GM18499 (cell line): ENCODE data around the gene CEBPE.

Experiments used
- ATAC-seq: cut with Tn5 transposase; IDR thresholded peaks from one replicate; pipeline ENCODE4 v1.9.1; 2021; ENCODE audit warnings: moderate number of reproducible peaks; ENCODE audit not compliant: insufficient read depth, unreplicated experiment

The CEBPE gene

DNA sequence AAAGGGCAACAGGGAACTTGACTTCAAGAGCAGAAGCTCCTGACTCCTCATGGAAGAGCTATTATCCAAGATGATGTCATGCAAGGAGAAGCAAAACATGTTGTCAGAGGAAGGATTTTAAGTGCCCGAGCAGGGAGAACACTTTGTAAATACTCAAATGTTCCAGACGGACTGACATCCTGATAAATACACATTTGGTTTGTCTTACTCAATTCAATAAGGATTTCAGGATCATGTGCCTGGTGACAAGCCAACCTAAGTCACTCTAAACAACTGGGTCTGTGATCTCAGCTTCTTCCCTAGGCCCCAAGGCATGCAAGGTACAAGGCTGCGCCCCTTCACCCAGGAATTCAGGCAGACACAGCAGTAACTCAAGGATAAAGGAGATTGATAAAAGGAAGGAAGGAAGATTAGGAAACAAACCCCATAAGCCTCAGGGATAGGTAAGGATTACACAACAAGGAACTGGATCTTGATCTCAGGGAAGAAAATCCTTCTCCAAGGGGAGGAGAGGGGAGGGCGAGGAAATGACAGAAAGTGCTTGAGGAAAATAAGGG lies 26.8 kb upstream of the CEBPE start:
- ATAC-seq = no peak

DNA sequence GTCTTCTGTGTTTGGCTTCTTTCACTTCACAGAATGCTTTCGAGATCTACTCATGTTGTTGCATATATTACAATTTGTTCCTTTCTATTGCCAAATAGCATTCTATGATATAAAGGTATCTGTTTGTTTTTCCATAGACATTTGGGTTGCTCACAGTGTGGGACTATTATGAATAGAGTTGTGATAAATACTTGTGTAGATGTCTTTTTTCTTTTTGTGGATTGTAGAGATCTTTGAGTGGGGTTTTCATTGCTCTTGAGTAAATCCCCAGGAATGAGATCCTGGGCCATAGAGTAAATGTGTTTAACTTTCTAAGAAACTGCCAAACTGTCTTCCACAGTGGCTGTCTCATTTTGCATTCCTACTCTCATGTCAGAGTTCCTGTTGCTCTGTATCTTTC lies 24.9 kb upstream of the CEBPE start:
- no peak for ATAC-seq

DNA sequence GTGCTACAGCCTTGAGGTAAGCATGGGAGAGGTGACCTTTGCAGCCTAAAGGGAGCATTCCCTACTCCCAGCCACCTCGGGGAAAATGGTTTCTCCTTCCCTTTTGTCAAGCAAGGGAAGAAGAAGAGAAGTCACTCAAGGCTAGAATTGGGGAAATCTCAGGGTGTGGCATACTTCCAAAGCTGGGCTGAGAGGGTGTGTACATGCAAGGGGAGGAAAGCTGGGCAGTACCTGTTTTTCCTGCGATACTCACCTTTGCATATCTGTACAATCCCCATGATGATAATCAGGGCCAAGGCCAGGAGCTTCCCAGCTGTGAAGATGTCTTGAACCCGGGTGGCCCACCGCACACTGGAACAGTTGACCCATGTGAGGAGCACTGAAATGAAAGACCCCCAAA lies 23.8 kb upstream of the CEBPE start:
- ATAC-seq = no peak

DNA sequence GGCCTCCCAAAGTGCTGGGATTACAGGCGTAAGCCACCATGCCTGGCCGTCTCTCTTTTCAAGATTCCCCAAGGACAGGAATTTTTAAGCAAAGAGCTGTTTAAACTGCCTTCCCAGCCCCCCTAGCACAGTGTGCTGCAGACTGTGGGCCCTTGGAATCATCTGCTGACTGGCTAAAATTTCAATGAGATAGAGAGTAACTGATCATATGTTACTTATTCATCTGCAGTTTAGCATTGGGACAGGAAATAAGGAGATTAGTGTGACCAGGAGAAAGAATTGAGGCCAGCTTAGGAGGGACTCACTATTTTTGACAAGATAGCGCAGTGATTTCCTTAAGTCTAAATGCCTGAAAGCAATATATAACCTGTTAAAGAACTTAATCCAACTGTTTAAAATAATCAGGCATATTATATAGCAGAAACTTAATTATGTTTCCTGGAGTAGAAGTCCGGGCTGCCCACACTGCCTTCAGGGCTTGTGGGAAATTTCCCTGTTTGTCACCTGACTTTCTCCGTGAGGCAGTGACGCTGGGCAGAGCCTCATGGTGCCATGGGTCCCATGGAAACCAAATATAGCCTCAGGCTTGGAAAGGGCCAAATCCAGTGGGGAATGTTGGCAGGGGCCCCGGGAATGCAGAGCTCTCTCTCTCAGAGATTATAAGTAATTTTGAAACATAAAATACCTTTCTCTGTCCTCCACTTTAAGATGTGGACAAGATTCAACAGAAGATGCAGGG lies 22.8 kb upstream of the CEBPE start:
- no peak for ATAC-seq

DNA sequence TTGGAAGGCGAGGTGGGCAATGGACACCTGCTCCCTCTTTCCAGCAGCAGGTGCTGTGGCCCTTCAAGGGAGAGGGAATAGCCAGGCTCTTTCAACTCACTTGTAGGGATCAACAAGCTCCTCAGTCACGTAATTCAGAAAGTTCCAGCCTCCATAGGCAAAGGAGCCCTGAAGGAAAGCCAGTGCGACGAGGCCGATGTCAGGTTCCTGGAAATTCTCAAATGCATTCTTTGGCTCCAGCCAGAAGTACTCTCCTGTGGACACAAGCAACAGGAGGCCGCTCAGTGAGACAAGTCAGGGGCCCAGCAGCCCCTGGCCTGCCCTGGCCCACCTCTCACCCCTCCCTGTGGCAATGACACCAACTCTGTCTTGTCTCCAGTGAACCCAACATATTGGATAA lies 21.3 kb upstream of the CEBPE start:
- no peak for ATAC-seq

DNA sequence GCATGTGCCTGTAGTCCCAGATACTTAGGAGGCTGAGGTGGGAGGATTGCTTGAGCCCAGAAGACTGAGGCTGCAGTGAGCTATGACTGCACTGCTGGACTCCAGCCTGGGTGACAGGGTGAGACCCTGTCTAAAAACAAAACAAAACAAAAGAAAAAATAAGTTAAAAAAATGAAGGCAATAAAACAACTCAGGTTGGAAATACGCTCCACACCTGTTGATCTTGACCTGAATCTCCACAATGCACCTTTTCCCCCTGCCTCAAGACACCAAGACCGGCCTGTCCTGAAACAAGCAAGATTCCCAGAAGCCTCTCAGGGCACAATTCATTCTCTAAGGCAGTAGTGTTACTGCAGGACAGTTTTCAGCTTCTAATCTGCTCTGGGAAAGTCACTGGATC lies 20.8 kb upstream of the CEBPE start:
- no peak for ATAC-seq

DNA sequence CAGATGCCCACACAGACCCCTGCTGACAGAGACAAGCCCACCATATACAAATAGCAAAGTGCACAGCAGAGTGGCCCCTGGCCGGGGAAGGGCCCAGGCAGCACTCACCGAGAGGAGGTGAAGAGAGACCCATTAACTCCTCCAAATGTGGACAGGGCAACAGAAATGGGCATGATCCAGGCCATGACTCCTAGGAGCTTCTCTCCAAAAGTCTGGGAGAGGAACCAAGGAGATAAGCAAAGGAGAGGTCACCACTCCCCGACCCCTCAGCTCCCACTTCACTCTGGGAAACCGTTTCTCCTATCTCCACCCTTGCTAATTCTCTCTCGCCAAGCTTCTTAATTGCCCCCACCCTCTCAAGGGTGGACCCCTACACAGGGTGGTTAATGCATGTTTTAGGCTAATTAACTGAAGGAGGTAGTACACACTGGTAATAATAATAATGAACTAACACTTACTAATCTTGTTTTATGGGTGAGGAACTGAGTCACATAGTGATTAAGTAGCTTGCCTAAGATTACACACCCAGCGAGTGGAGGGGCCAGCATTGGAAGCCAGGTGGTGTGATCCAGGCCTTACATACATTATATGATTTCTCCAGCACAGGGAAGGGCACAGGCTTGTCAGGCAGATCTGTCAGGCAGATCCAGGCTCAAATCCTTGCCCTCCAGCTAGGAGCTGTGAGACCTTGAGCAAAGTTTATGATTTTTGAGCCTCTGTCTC lies 18.9 kb upstream of the CEBPE start:
- no peak for ATAC-seq

DNA sequence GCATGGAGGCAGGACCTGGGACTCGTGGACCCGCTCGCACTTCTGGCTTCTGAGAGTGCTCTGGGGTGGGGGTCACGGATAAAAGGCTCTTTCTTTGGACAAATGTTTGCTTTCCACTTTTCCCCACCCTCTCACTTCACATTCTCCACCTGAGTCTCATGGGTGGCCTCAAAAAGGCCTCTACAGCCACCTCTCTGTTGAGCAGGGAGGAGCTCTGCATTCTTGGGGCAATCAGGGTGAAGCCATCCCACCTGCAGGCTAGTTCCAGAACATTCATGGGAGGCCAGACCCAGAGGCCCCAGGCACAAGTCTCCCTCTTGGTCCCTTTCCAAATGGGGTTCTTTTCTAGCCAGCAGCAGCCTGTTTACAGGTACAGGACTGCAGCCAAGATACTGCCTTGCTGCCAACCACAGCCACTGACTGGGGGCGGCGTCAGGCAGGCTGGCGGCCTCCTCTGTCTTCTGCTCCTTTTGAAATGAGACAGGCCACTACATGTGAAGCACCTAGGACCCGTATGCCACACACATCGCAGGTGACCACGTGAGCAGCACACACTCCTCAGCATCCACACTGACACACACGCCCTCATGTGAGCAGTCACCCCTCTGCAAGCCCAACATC lies 18.2 kb upstream of the CEBPE start:
- no peak for ATAC-seq

DNA sequence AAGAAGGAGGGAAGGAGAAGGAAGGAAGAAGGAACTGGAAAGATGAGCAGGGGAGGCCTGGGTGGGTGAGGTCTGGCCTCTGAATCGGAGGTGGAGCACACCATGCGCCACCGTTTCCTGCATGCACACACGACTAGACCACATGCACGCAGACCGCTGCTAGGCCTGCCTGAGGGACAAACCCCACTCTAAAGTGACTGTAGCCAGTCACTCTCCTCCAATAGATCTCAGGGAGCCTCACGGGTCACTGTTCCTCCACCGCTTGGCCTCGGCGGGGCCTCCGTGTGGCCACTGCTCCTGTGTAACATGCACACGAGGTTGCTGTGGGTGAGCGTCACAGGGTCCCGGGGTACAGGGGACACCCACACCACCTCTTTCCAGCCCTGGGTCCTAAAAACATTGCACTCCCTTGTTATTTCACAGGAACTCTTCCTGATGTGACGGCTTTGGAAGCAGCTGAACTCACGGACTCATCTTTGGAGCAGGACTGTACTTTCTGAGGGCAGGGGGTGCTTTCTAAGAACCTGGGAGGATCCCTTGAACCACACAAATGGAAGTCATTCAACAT lies 17.6 kb upstream of the CEBPE start:
- ATAC-seq = no peak

DNA sequence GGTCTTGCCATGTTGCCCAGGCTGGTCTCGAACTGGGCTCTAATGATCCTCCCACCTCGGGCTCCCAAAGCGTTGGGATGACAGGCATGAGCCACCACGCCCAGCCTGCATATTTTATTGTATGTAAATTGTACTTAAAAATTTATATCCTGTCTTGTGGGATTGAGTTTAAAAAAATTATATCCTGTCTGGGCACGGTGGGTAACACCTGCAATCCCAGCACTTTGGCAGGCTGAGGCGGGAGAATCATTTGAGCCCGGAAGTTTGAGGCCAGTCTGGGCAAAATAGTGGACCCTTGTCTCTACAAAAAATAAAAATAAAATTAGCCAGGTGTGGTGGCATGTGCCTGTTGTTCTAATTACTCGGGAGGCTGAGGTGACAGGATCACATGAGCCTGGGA lies 13.9 kb upstream of the CEBPE start:
- no peak for ATAC-seq

DNA sequence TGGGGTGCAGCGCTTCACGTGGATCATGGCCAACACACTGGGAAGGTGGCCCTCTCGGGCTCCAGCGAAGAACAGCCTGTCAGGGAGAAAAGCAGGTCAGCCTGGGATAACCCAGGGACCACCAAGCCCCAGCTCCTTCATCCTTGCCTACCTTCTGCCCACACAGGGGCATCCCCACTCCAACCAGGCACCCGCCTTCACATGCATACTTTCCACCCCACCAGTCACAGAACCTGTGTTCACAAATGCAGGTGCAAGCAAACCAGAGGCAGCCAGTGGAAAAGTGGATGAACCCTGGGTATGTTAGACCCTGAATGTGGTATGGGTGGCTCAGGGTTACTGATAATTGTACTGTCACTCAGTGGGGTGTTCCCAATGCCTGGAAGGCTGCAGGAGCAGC lies 12.4 kb upstream of the CEBPE start:
- ATAC-seq = no peak

DNA sequence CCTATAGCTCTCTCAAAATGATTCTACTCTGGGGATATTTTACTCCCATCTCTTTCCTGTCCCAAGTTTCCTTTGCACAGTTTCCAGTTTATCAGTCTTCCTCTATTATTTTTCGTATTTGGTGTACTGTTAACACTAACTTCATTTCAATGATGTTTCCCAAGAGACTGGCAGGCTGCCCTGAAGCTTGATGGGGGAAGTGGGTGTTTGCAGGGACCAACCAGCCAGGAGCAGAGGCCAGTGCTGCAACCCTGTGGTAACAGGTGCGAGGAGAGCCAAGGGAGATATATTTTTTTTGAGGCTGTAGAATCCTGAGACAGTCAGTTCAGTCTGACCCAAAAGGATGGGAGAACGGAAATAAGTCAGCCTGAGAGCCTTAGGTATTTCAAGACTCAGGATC lies 11.8 kb upstream of the CEBPE start:
- no peak for ATAC-seq

DNA sequence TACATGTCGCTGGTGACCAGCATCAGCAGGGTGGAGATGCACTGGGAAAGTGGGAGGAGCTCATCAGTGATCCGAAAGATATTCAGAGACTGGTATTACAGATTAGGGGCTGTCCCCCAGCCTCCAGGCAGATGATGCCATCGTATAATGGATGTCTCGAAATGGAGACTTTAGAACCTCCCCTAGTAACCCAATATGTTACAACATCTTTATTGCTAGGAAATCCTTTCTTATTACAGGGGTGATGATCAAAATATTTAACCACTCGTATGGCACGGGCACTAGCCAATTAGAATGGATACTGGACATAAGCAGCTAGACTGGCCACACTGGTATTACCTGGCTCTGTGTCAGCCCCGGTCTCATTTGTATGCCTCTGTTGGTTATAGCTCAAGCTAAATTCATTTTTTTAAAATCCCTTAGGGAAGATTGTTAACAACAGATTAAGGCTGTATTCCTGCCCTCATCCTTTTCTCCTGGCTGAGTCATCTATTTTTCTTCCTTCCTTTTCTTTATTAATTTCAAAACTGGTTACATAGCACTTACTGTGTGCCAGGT lies 10.8 kb upstream of the CEBPE start:
- no peak for ATAC-seq

DNA sequence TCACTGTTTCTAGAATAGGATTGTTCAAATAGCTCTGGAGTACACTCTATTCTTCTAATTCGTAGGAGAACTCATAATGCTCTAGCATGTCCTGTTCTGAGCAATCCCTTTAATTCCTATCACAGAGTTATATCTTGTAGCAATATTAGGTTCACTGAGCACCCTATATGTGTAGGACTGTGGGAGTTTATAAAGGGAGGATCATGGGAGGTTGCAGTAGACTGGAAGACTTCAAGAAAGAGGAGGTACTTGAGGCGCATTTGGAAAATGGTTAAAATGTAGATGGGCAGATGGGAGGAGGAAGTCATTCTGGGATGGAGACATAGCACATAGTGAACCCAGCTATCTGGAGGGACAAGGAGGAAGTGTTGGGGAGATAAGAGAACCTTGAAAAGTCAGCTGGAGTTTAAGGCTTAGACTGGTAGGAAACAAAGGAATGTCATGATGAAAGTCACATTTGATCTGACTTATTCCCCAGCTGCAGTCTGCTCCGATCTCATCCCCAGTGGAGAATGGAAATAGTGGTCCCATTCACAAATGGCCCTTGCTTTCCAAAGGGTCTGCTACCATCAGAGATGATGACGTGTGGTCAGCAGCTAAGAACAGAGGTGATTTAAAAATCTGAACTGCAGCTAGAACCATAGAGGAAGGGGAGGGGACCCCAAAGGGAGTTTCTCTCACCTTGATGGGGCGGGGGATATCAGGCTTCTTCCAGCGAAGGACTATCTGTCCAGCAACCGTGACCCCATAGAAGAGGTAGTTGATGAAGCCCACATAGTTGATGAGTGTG lies 10.1 kb upstream of the CEBPE start:
- no peak for ATAC-seq

DNA sequence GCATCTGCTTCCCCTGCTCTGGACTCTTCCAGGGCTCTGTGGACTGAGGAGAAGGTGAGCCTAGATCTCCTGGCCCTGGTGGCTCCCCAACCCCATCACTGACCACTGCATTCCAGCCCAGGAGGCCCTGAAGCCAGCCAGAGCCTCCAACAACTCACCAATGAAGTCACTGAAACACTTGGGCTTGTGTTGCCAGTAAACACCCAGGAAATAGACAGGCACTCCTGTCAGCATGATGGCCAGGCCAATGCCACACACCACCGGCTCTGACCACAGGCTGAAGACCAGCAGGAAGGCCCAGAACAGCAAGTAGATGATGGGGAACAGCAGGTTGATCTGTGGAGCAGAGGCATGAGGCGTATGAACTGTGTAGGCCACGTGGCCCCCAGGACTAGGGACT lies 8.8 kb upstream of the CEBPE start:
- no peak for ATAC-seq

DNA sequence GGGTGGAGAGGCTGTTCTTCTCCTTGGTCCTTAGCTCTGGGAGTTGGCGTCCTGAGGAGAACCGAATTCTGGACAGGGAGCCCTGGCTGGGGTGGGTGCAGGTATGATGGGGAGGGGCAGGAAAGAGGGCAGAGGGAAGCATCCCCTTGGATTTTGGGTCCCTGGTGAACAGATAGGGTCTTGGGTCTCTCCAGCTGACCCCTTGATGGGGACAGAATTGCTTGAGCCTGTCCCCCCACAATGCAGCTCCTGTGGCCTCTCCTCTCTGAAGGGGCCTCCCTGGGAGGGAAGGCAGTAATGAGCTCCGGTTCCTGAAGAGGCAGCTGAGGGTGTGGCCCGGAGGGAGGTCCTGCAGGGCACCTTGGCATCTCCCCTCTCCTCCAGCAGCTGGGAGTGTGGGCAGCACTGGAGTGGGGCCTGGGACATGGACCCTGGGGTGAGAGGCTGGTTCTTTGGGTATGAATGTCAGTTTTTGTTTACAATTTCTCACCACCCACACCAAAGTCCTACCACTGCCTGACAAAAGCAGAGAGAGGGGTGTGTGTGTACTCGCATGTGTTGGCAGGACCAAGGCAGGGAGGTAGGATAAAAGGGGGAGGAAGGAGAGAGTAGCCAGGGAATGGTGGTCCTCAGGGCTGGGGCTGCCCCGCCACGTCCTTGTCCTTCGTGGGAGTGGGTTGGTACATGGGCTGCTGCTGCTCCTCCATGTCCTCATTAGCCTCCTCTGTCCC lies 7.7 kb upstream of the CEBPE start:
- no peak for ATAC-seq

DNA sequence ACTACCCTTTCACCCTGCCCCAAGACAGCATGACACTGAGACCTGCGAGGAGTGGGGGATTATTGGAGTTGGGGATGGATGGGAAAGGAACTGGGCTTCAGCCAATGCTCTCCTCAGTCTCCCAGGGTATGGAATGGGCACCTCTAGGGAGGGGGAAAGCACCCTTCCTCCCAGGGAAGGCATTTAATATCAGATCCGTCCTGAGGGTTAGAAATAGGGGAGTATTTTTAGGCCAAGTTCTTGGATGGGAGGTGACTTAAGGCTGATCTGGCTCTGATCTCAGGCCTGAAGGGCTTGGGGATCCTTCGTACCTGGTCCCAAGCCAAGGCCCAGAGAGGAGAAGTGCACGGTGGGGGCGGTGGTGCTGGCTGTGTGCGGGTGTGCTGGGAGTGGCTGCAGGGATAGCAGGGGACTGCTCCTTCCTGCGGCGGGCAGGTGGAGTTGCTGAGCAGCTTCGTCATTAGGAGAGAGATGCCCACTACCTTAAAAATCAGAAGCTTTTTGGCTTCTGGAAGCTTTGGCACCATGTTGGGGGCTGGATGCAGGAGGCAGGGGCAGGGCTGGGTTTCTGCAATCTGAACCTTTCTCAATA lies 7.0 kb upstream of the CEBPE start:
- no peak for ATAC-seq

DNA sequence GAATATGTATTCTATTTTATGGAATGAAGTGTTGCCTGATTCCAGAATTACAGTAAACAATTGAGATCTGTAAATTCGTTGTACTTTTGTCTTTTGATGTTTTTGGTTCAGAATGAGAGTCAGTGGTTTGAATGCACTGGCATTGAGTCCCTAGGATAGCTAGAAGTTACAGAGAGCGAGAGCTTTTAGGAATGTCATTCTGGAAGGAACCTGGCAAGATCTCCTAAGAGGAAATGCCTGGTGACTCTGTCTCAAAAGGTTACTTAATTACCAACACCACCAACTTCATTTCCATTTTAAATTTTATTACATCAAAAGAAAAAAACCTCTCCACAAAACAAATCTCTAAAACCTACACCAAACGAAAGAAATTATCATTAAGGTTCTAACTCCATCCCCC lies 6.0 kb upstream of the CEBPE start:
- ATAC-seq = no peak

DNA sequence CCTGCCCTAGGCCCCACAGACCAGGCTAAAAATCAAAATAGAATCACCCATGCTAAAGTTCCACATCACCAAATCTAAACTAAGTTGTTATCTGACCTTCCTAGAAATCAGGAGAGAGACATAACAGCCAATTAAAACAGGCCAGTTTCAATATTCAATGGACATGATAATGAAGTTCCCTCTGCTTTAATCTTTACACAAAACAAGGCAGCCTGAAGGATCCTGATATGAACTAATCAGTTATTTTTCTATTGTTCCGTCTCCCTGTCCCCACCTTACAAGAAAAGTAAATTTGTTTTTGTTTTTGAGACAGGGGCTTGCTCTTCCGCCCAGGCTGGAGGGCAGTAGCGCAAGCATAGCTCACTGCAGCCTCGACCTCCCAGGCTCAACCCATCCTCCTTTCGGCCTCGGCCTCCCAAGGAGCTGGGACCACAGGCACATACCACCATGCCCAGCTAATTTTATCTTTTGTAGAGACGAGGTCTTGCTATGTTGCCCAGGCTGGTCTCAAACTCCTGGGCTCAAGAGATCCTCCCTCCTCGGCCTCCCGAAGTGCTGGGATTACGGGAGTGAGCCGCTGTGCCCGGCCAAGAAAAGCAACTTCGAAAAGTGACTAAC lies 5.4 kb upstream of the CEBPE start:
- ATAC-seq = no peak
